ENCODE measurements around the gene ARHGEF40. TPM values are rescaled to one million over a fixed set of nuclear protein-coding genes. Genes with fewer than 3 reads are reported as not detected.

The ARHGEF40 gene
- total RNA-seq, 1 donor from 2014 or later = 6.8 TPM

GRCh38 chr14:21097636-21098075 lies 27.6 kb downstream of the ARHGEF40 start:
- no peaks in the 10 kb centered on the region for H3K36me3 ChIP-seq (ENCODE audit: control insufficient read depth, insufficient read depth, low read length)
- no peak for DNase-seq (ENCODE audit: low read depth)
- no peaks in the 10 kb centered on the region for H3K27me3 ChIP-seq (ENCODE audit: control insufficient read depth, insufficient read depth, low read length)
- TF ChIP-seq CTCF (IDR thresholded peaks at IDR 0.05; ENCODE audit: insufficient read depth, low read length, severe bottlenecking) = no peak
- FAIRE-seq = no peak
- H3K4me3 ChIP-seq (ENCODE audit: low read depth, low read length) = peak overlapping the region; percentile 45

GRCh38 chr14:21098076-21098891 lies 28.2 kb downstream of the ARHGEF40 start, which contains the start of gene ZNF219:
TSS of gene ZNF219 (minus strand) at chr14:21098655. CDS start at chr14:21093591, 5,064 bp downstream.
- TF ChIP-seq CTCF (IDR thresholded peaks at IDR 0.05; ENCODE audit: insufficient read depth, low read length, severe bottlenecking) = peak; percentile 2
- DNase-seq (ENCODE audit: low read depth) (peak; percentile 82), FAIRE-seq (no peak)
- no peaks in the 10 kb centered on the region for H3K36me3 ChIP-seq (ENCODE audit: control insufficient read depth, insufficient read depth, low read length)
- H3K27me3 ChIP-seq (ENCODE audit: control insufficient read depth, insufficient read depth, low read length) = no peaks in the 10 kb centered on the region
- H3K4me3 ChIP-seq (ENCODE audit: low read depth, low read length) = peak within 1 kb of the TSS; percentile 50

GRCh38 chr14:21098892-21099595 lies 28.9 kb downstream of the ARHGEF40 start:
- Histone ChIP-seq H3K4me3 (ENCODE audit: low read depth, low read length) (peak overlapping the region; percentile 50), H3K27me3 (ENCODE audit: control insufficient read depth, insufficient read depth, low read length) (no peaks in the 10 kb centered on the region), H3K36me3 (ENCODE audit: control insufficient read depth, insufficient read depth, low read length) (no peaks in the 10 kb centered on the region)
- FAIRE-seq = no peak
- TF ChIP-seq CTCF (IDR thresholded peaks at IDR 0.05; ENCODE audit: insufficient read depth, low read length, severe bottlenecking) = no peak
- DNase-seq (ENCODE audit: low read depth) = no peak

DNA sequence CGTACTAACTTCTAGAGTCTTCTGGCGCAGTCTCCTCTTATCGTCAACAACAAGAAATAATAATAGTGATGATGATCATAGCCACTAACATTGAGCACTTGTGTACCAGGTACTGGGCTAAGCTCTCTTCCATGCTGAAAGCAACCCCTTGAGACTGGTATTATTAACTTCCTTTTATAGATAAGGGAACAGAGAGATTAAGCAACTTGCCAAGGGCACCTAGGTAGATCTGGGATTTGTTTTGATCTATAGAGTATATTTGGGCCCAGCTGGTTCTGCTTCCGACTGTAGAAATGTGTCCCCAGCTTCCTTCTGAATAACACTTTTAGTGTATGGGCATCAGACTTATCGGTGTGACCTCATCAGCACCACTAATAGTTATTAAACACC lies 29.5 kb downstream of the ARHGEF40 start:
- peak overlapping the region; percentile 50 for H3K4me3 ChIP-seq (ENCODE audit: low read depth, low read length)
- H3K27me3 ChIP-seq (ENCODE audit: control insufficient read depth, insufficient read depth, low read length) = no peaks in the 10 kb centered on the region
- FAIRE-seq (no peak), DNase-seq (ENCODE audit: low read depth) (no peak)
- no peak for TF ChIP-seq CTCF (IDR thresholded peaks at IDR 0.05; ENCODE audit: insufficient read depth, low read length, severe bottlenecking)
- H3K36me3 ChIP-seq (ENCODE audit: control insufficient read depth, insufficient read depth, low read length) = no peaks in the 10 kb centered on the region

GRCh38 chr14:21100931-21101330 lies 30.8 kb downstream of the ARHGEF40 start, which contains the start of gene TMEM253:
TSS of gene TMEM253 (plus strand) at chr14:21101066. CDS start at chr14:21101344, 278 bp downstream.
- Histone ChIP-seq H3K4me3 (ENCODE audit: low read depth, low read length) (no peak within 1 kb of the TSS), H3K36me3 (ENCODE audit: control insufficient read depth, insufficient read depth, low read length) (no peaks in the 10 kb centered on the region), H3K27me3 (ENCODE audit: control insufficient read depth, insufficient read depth, low read length) (no peaks in the 10 kb centered on the region)
- FAIRE-seq (no peak), DNase-seq (ENCODE audit: low read depth) (no peak)
- TF ChIP-seq CTCF (IDR thresholded peaks at IDR 0.05; ENCODE audit: insufficient read depth, low read length, severe bottlenecking) = no peak

Data from bronchial epithelial cell (primary cell).